Measurements from ENCODE around the gene FSD2. TPM values are rescaled to one million over a fixed set of nuclear protein-coding genes. Genes with fewer than 3 reads are reported as not detected.

FSD2 gene
- total and polyA plus RNA-seq, 9 of the 15 experiments (the other 6 are each of a cell fraction or from before 2014, with no cell fraction given): 0.01 to 0.06 TPM; not detected in 7

GRCh38 chr15:82838096-82838735 lies 32.3 kb upstream of the FSD2 start:
- Histone ChIP-seq H3K4me3 (no peak overlapping the region), H3K9me1 (ENCODE audit: control insufficient read depth, insufficient read depth, low read length) (no peaks in the 10 kb centered on the region), H3K79me2 (ENCODE audit: control insufficient read depth, insufficient read depth, low read length) (no peaks in the 10 kb centered on the region), H3K9ac (ENCODE audit: insufficient read depth in 1 of 2, low read depth in 2 of 2, low read length in 2 of 2) (no peak overlapping the region), H3K27me3 (ENCODE audit: control insufficient read depth in 2 of 2, insufficient read depth in 2 of 2, low read length in 2 of 2) (no peaks in the 10 kb centered on the region), H2AFZ (ENCODE audit: low read depth, low read length) (no peak overlapping the region), H3K36me3 (ENCODE audit: control insufficient read depth, insufficient read depth, low read length) (peaks cover 24% of the 10 kb centered on the region; the same call in 2 of the 3 replicates), H3K4me1 (replicated peaks in 1 of 2; ENCODE audit: control insufficient read depth in 2 of 2, insufficient read depth in 2 of 2, low read length in 2 of 2) (no peaks in the 10 kb centered on the region), H3K27ac (ENCODE audit: extremely low read depth, low read depth, low read length) (no peak overlapping the region), H4K20me1 (replicated peaks; ENCODE audit: control insufficient read depth, insufficient read depth, low read length) (no peaks in the 10 kb centered on the region), H3K4me2 (ENCODE audit: insufficient read depth, low read length) (no peak overlapping the region), H3K9me3 (replicated peaks; ENCODE audit: control insufficient read depth, insufficient read depth, low read depth, low read length) (no peaks in the 10 kb centered on the region)
- intact Hi-C loops (cut with micrococcal nuclease): no loop called here
- in situ Hi-C loops (cut with MboI): no loop called here
- ATAC-seq: peak; percentile 48
- peak in 1 of 4 experiments; percentile 2 for DNase-seq (ENCODE audit: extremely low read depth in 1 of 4, low spot score in 3 of 4)
- no TSS peak for BruUV-seq (replicated peaks)
- 76% methylated on average over 11 of the region's 14 CpGs for WGBS (ENCODE audit: insufficient coverage, low coverage, missing lambda C conversion rate)
- ChIA-PET CTCF (ENCODE audit: low intra/inter-chr PET ratio) (no interaction called here), POLR2A (interaction anchor here (0.6 to 3.4 kb wide), 4 partner anchors 10 to 1794 kb away, joined by 3 to 14 read pairs (median 3); no protein-coding TSS in a partner anchor)
- no peak for FAIRE-seq
- TF ChIP-seq EP400 (IDR thresholded peaks at IDR 0.05) (no peak), ZFP36 (IDR thresholded peaks at IDR 0.05; ENCODE audit: low read depth, low read length, partially characterized antibody) (no peak), SOX6 (IDR thresholded peaks at IDR 0.05) (no peak), TEAD2 (tag; IDR thresholded peaks at IDR 0.05) (no peak), PURB (CRISPR knock-in tag; IDR thresholded peaks at IDR 0.05; ENCODE audit: low read depth) (no peak), HDAC2 (IDR thresholded peaks at IDR 0.05) (no peak), YBX1 (IDR thresholded peaks at IDR 0.05) (no peak), USF1 (CRISPR knock-in tag; IDR thresholded peaks at IDR 0.05) (no peak), ZKSCAN1 (IDR thresholded peaks at IDR 0.05; ENCODE audit: low read depth, low read length) (no peak), CREB1 (IDR thresholded peaks at IDR 0.05) (no peak), CREB1 (CRISPR knock-in tag; IDR thresholded peaks at IDR 0.05) (no peak), HNRNPL (IDR thresholded peaks at IDR 0.05; ENCODE audit: low read depth, low read length) (no peak), ILK (tag; IDR thresholded peaks at IDR 0.05; ENCODE audit: borderline replicate concordance, low read depth) (no peak), GMEB1 (CRISPR knock-in tag; IDR thresholded peaks at IDR 0.05) (no peak), SMAD1 (IDR thresholded peaks at IDR 0.05; ENCODE audit: low read depth, low read length, partially characterized antibody) (no peak), RBM34 (IDR thresholded peaks at IDR 0.05; ENCODE audit: borderline replicate concordance, insufficient read depth, low read length) (no peak), CGGBP1 (CRISPR knock-in tag; IDR thresholded peaks at IDR 0.05) (no peak)
